Keratinocyte (primary cell): ENCODE data around the gene COA8. TPM values are rescaled to one million over a fixed set of nuclear protein-coding genes. Genes with fewer than 3 reads are reported as not detected.

Source experiments
- DNase-seq: peaks from one replicate; pipeline ENCODE4 v3.0.0-alpha.2; 2011; ENCODE audit warnings: low read depth, missing footprints, low spot score
- FAIRE-seq: peaks from 2 replicates; lab custom pipeline; 2011; peaks lifted over from hg19 to GRCh38; lab: Jason Lieb, UNC
- H2AFZ ChIP-seq: 2 replicates; pipeline ENCODE4 v1.6.0; 2012; ENCODE audit warnings: low read length, control low read depth, inconsistent platforms; ENCODE audit not compliant: control insufficient read depth
- H3K27ac ChIP-seq: 2 replicates; pipeline ENCODE4 v1.5.1; 2011; ENCODE audit warnings: low read length; ENCODE audit not compliant: control insufficient read depth, insufficient read depth
- H3K27me3 ChIP-seq: 3 replicates; pipeline ENCODE4 v1.6.0; 2011; ENCODE audit warnings: low read length; ENCODE audit not compliant: control insufficient read depth, insufficient read depth; ENCODE audit errors: extremely low read depth
- H3K36me3 ChIP-seq, 2 experiments: 2 replicates in 1 of 2; 3 replicates in 1 of 2; pipeline ENCODE4 v1.5.1; 2011; ENCODE audit warnings: low read length in 2 of 2, mild to moderate bottlenecking in 1 of 2; ENCODE audit not compliant: control insufficient read depth in 2 of 2, insufficient read depth in 2 of 2; ENCODE audit errors: extremely low read depth in 1 of 2
- H3K4me1 ChIP-seq: 3 replicates; pipeline ENCODE4 v1.5.1; 2011; ENCODE audit warnings: low read length; ENCODE audit not compliant: control insufficient read depth, insufficient read depth; ENCODE audit errors: extremely low read depth
- H3K4me2 ChIP-seq: 3 replicates; pipeline ENCODE4 v1.6.0; 2011; ENCODE audit warnings: low read depth, low read length; ENCODE audit not compliant: control insufficient read depth, insufficient read depth; ENCODE audit errors: extremely low read depth
- H3K4me3 ChIP-seq, 3 experiments: fragments of 200-600 bp in 1 of 3; sonication (generic) in 1 of 3; 2 replicates in 2 of 3; 3 replicates in 1 of 3; pipeline ENCODE4 v1.5.1; 2011 to 2016; ENCODE audit warnings: low read length in 3 of 3, mild to moderate bottlenecking in 3 of 3, control low read depth in 2 of 3, inconsistent platforms in 1 of 3, low read depth in 1 of 3, mixed read lengths in 1 of 3, mixed run types in 1 of 3, moderate library complexity in 1 of 3; ENCODE audit not compliant: control insufficient read depth in 2 of 3, insufficient read depth in 2 of 3; ENCODE audit errors: extremely low read depth in 1 of 3
- H3K79me2 ChIP-seq: 2 replicates; pipeline ENCODE4 v1.6.0; 2012; ENCODE audit warnings: low read length; ENCODE audit not compliant: control insufficient read depth, insufficient read depth
- H3K9ac ChIP-seq: 3 replicates; pipeline ENCODE4 v1.6.0; 2011; ENCODE audit warnings: low read length; ENCODE audit not compliant: control insufficient read depth, insufficient read depth; ENCODE audit errors: extremely low read depth
- H3K9me1 ChIP-seq: 3 replicates; pipeline ENCODE4 v1.6.0; 2011; ENCODE audit warnings: low read length; ENCODE audit not compliant: control insufficient read depth, insufficient read depth; ENCODE audit errors: extremely low read depth
- H3K9me3 ChIP-seq: 2 replicates; pipeline ENCODE4 v1.5.1; 2012; ENCODE audit warnings: low read depth, low read length; ENCODE audit not compliant: control insufficient read depth
- H4K20me1 ChIP-seq: 3 replicates; pipeline ENCODE4 v1.6.0; 2011; ENCODE audit warnings: low read length; ENCODE audit not compliant: control insufficient read depth, insufficient read depth; ENCODE audit errors: extremely low read depth
- CTCF ChIP-seq, 3 experiments: IDR thresholded peaks in 1 of 3; conservative IDR thresholded peaks in 1 of 3; optimal IDR thresholded peaks in 1 of 3; 2 replicates in 2 of 3; 3 replicates in 1 of 3; pipeline versions ENCODE3 to v1.5.1; 2011; ENCODE audit warnings: low read length in 3 of 3, mild to moderate bottlenecking in 3 of 3, moderate library complexity in 2 of 3, control low read depth in 1 of 3, inconsistent platforms in 1 of 3; ENCODE audit not compliant: insufficient read depth in 2 of 3; ENCODE audit errors: extremely low read depth in 1 of 3
- EZH2 ChIP-seq: IDR thresholded peaks from one replicate; pipeline ENCODE4 v1.6.1; 2012; ENCODE audit warnings: inconsistent platforms, mild to moderate bottlenecking, low read length, moderate library complexity
- dilution Hi-C: fragments of 300-500 bp; cut with MboI; formaldehyde crosslinking; loops from one replicate; pipeline ENCODE4 v1.7.0; 2020; ENCODE audit warnings: low sequenced_read_pairs; ENCODE audit not compliant: extremely low pct_ligation_motif_present
- polyA plus RNA-seq, 5 experiments: library from polyadenylated mRNA; depleted of rRNA in 3 of 5; stranded (reverse) in 3 of 5; stranded (forward) in 1 of 5; unstranded in 1 of 5; fragments of >200 nt; gene quantifications; 1 replicate in 1 of 5; 2 replicates in 3 of 5; 3 replicates in 1 of 5; pipeline versions ENCODE4 v1.2.1 to v1.2.3, GENCODE V29; 2011 to 2012; ENCODE audit warnings: missing spikeins in 2 of 5, low read depth in 1 of 5, low replicate concordance in 1 of 5

Gene COA8
- polyA plus RNA-seq, 1 donor (not counting 4 experiments of a cell fraction or from before 2014, with no cell fraction given) = 24.8 TPM

GRCh38 chr14:103630364-103631108 lies 67.8 kb downstream of the COA8 start:
- Histone ChIP-seq H3K4me2 (peak overlapping the region; percentile 82), H3K9me3 (no peaks in the 10 kb centered on the region), H3K4me1 (peaks cover 19% of the 10 kb centered on the region), H4K20me1 (peaks cover 24% of the 10 kb centered on the region), H3K79me2 (peaks cover 64% of the 10 kb centered on the region), H2AFZ (no peak overlapping the region), H3K36me3 (peaks cover 0 to 2% of the 10 kb centered on the region in 2 experiments), H3K9me1 (no peaks in the 10 kb centered on the region), H3K4me3 (peak overlapping the region; percentile 88 to 98 (median 97)), H3K9ac (peak overlapping the region; percentile 97), H3K27ac (peak overlapping the region; percentile 97), H3K27me3 (no peaks in the 10 kb centered on the region)
- no peak for DNase-seq
- TF ChIP-seq CTCF (optimal IDR thresholded peaks at IDR 0.05 in 1 of 3, IDR thresholded peaks at IDR 0.05 in 1 of 3, conservative IDR thresholded peaks at IDR 0.05 in 1 of 3; ENCODE audit: extremely low read depth in 1 of 3, insufficient read depth in 2 of 3, low read length in 3 of 3) (no peak), EZH2 (no peak)
- dilution Hi-C loops = no loop called here
- no peak for FAIRE-seq

GRCh38 chr14:103633391-103633790 lies 70.6 kb downstream of the COA8 start:
- H3K4me1 ChIP-seq = peaks cover 9% of the 10 kb centered on the region
- FAIRE-seq (no peak), DNase-seq (no peak)
- no peaks in the 10 kb centered on the region for H3K27me3 ChIP-seq
- H3K36me3 ChIP-seq = peaks cover 3 to 10% of the 10 kb centered on the region in 2 experiments
- H3K27ac ChIP-seq = no peak overlapping the region
- H3K4me3 ChIP-seq = no peak overlapping the region
- H3K79me2 ChIP-seq = peaks cover 93% of the 10 kb centered on the region
- H3K9me3 ChIP-seq = no peaks in the 10 kb centered on the region
- H4K20me1 ChIP-seq = peaks cover 38% of the 10 kb centered on the region
- no peak overlapping the region for H3K4me2 ChIP-seq
- H3K9me1 ChIP-seq = no peaks in the 10 kb centered on the region
- dilution Hi-C loops = no loop called here
- TF ChIP-seq CTCF (optimal IDR thresholded peaks at IDR 0.05 in 1 of 3, IDR thresholded peaks at IDR 0.05 in 1 of 3, conservative IDR thresholded peaks at IDR 0.05 in 1 of 3; ENCODE audit: extremely low read depth in 1 of 3, insufficient read depth in 2 of 3, low read length in 3 of 3) (no peak), EZH2 (no peak)
- no peak overlapping the region for H3K9ac ChIP-seq
- no peak overlapping the region for H2AFZ ChIP-seq
